ENCODE measurements around the gene AARSD1. TPM values are rescaled to one million over a fixed set of nuclear protein-coding genes. Genes with fewer than 3 reads are reported as not detected.

Gene AARSD1
- total RNA-seq, 1 experiment from 2014 or later: 23.5 TPM

GRCh38 chr17:43010667-43011308, 46.5 kb upstream of the AARSD1 start:
- no peaks in the 10 kb centered on the region for H3K9me3 ChIP-seq (ENCODE audit: control insufficient read depth, insufficient read depth, low read depth, low read length)
- H3K27ac ChIP-seq (ENCODE audit: low read length): no peak overlapping the region
- no peak overlapping the region for H3K4me3 ChIP-seq (ENCODE audit: low read depth in 2 of 2, low read length in 2 of 2)
- intact Hi-C loops (cut with micrococcal nuclease; ENCODE audit: unreplicated experiment): no loop called here
- in situ Hi-C loops (cut with HindIII; ENCODE audit: low pct_unique_long_range_greater_than_20kb, low sequenced_read_pairs): no loop called here
- BruUV-seq (replicated peaks): no TSS peak
- H3K36me3 ChIP-seq (ENCODE audit: control insufficient read depth, insufficient read depth, low read length): no peaks in the 10 kb centered on the region
- H3K27me3 ChIP-seq (ENCODE audit: control insufficient read depth, insufficient read depth, low read length): no peaks in the 10 kb centered on the region
- POLR2A ChIA-PET: no interaction called here
- H3K4me1 ChIP-seq (ENCODE audit: control insufficient read depth, insufficient read depth, low read length): peaks cover 10% of the 10 kb centered on the region
- 0 out of 2 replicates have a peak, but pooled peaks have one; percentile 17 for ATAC-seq
- CTCF ChIA-PET: no interaction called here
- no peak for TF ChIP-seq SIN3A (IDR thresholded peaks at IDR 0.05; ENCODE audit: borderline replicate concordance, insufficient read depth, low read depth, low read length)
- no peak for TF ChIP-seq POLR2AphosphoS5 (IDR thresholded peaks at IDR 0.05; ENCODE audit: low read depth, low read length)
- TF ChIP-seq TCF7L2 (IDR thresholded peaks at IDR 0.05; ENCODE audit: low read depth, low read length): no peak
- TF ChIP-seq, protein P1, sequence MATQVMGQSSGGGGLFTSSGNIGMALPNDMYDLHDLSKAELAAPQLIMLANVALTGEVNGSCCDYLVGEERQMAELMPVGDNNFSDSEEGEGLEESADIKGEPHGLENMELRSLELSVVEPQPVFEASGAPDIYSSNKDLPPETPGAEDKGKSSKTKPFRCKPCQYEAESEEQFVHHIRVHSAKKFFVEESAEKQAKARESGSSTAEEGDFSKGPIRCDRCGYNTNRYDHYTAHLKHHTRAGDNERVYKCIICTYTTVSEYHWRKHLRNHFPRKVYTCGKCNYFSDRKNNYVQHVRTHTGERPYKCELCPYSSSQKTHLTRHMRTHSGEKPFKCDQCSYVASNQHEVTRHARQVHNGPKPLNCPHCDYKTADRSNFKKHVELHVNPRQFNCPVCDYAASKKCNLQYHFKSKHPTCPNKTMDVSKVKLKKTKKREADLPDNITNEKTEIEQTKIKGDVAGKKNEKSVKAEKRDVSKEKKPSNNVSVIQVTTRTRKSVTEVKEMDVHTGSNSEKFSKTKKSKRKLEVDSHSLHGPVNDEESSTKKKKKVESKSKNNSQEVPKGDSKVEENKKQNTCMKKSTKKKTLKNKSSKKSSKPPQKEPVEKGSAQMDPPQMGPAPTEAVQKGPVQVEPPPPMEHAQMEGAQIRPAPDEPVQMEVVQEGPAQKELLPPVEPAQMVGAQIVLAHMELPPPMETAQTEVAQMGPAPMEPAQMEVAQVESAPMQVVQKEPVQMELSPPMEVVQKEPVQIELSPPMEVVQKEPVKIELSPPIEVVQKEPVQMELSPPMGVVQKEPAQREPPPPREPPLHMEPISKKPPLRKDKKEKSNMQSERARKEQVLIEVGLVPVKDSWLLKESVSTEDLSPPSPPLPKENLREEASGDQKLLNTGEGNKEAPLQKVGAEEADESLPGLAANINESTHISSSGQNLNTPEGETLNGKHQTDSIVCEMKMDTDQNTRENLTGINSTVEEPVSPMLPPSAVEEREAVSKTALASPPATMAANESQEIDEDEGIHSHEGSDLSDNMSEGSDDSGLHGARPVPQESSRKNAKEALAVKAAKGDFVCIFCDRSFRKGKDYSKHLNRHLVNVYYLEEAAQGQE (IDR thresholded peaks at IDR 0.05; ENCODE audit: insufficient read depth in 1 of 2, low read depth in 2 of 2, low read length in 1 of 2): no peak
- TF ChIP-seq, protein P2, sequence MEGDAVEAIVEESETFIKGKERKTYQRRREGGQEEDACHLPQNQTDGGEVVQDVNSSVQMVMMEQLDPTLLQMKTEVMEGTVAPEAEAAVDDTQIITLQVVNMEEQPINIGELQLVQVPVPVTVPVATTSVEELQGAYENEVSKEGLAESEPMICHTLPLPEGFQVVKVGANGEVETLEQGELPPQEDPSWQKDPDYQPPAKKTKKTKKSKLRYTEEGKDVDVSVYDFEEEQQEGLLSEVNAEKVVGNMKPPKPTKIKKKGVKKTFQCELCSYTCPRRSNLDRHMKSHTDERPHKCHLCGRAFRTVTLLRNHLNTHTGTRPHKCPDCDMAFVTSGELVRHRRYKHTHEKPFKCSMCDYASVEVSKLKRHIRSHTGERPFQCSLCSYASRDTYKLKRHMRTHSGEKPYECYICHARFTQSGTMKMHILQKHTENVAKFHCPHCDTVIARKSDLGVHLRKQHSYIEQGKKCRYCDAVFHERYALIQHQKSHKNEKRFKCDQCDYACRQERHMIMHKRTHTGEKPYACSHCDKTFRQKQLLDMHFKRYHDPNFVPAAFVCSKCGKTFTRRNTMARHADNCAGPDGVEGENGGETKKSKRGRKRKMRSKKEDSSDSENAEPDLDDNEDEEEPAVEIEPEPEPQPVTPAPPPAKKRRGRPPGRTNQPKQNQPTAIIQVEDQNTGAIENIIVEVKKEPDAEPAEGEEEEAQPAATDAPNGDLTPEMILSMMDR (IDR thresholded peaks at IDR 0.05): no peak
- no peak for DNase-seq (ENCODE audit: low read depth, low spot score)

DNA sequence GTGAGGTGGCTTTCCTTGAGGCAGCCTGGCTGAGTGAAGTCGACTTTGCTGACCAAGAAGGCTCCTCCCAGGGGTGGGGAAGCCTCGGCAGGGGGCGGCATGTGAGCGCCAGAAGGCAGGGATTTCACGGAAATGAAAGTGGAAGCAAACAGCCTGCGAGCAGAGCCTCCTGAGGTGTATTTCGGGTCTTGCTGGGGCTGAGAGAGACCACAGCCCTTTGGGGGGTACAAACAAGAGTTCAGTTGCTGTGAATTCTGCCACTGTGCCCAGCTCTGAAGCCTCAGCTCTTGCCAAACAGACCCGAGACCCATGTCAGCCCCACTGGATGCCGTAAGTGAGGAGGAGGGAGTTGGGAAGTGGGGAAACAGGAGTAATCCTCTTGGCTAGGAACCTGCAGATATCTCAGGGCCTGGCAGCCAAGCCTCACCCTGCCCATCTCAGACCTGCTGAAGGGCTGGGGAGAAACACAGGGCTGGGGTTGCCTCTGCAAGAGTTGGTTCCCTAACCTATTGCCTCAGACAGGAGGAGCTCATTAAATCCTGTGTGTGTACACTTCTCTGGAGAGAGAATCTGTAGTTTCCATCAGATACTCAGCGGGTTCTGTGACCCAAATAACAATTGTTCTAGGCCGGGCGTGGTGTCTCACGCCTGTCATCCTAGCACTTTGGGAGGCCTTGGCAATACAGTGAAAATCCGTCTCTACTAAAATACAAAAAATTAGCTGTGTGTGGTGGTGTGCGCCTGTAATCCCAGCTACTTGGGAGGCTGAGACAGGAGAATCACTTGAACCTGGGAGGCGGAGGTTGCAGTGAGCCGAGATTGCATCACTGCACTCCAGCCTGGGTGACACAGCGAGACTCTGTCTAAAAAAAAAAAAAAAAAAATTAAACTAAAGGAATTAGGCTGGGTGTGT, 42.6 kb upstream of the AARSD1 start, which contains the start of gene IFI35:
Gene IFI35, plus strand, starts transcription at position 146 of the 913 bp plus-strand sequence. Its CDS starts 164 bp downstream, at position 310.
- H3K9me3 ChIP-seq (ENCODE audit: control insufficient read depth, insufficient read depth, low read depth, low read length): no peaks in the 10 kb centered on the region
- TF ChIP-seq POLR2AphosphoS5 (IDR thresholded peaks at IDR 0.05; ENCODE audit: low read depth, low read length) (peak; percentile 57), TCF7L2 (IDR thresholded peaks at IDR 0.05; ENCODE audit: low read depth, low read length) (peak; percentile 24; the same call in 1 of the 2 replicates), SIN3A (IDR thresholded peaks at IDR 0.05; ENCODE audit: borderline replicate concordance, insufficient read depth, low read depth, low read length) (no peak)
- TF ChIP-seq, protein P2 (IDR thresholded peaks at IDR 0.05): no peak
- TF ChIP-seq, protein P1 (IDR thresholded peaks at IDR 0.05; ENCODE audit: insufficient read depth in 1 of 2, low read depth in 2 of 2, low read length in 1 of 2): no peak
- DNase-seq (ENCODE audit: low read depth, low spot score): no peak
- H3K4me3 ChIP-seq (ENCODE audit: low read depth in 2 of 2, low read length in 2 of 2): peak within 1 kb of the TSS; percentile 64 to 92
- H3K4me1 ChIP-seq (ENCODE audit: control insufficient read depth, insufficient read depth, low read length): peaks cover 5% of the 10 kb centered on the region; the same call in 1 of the 2 replicates
- no peaks in the 10 kb centered on the region for H3K36me3 ChIP-seq (ENCODE audit: control insufficient read depth, insufficient read depth, low read length)
- ChIA-PET POLR2A (interaction anchor here (1.0 kb wide), 1 partner anchor 9 kb away, joined by 3 read pairs; no protein-coding TSS in a partner anchor), CTCF (no interaction called here)
- in situ Hi-C loops (cut with HindIII; ENCODE audit: low pct_unique_long_range_greater_than_20kb, low sequenced_read_pairs): no loop called here
- intact Hi-C loops (cut with micrococcal nuclease; ENCODE audit: unreplicated experiment): no loop called here
- peak; percentile 85 for ATAC-seq
- H3K27ac ChIP-seq (ENCODE audit: low read length): peak within 1 kb of the TSS; percentile 92
- BruUV-seq (replicated peaks): no TSS peak
- H3K27me3 ChIP-seq (ENCODE audit: control insufficient read depth, insufficient read depth, low read length): no peaks in the 10 kb centered on the region

All from Panc1 (cell line).